Left cardiac atrium (tissue), 4 donors: ENCODE measurements around the gene POTEJ. TPM values are rescaled to one million over a fixed set of nuclear protein-coding genes. Genes with fewer than 3 reads are reported as not detected.
"Not testable (repeated sequence)": the region's sequence is repeated elsewhere in the genome, so short reads cannot be mapped to it uniquely, and the experiment has no call there.

Experiments
- ATAC-seq, 2 donors: fragments of 200-7000 bp; cut with Tn5 transposase; one replicate each; pipeline ENCODE4 v1.9.1; 2020; ENCODE audit warnings: mild to moderate bottlenecking in 2 of 2, moderate library complexity in 2 of 2
- DNase-seq: peaks from one replicate; pipeline ENCODE4 v3.0.0-alpha.2; 2020
- intact Hi-C, 2 donors: fragments of 100-400 bp; cut with DNase I; formaldehyde crosslinking; loops; one replicate each; pipeline versions ENCODE4 v1.14.1 to v1.15.1; 2022 to 2023
- long read RNA-seq: library from polyadenylated mRNA; unstranded; transcript quantifications from one replicate; pipeline ENCODE4 v2.0.0, GENCODE V29; 2021
- total RNA-seq, 2 donors: library from RNA; stranded (reverse); fragmentation: NEBNext Ultra II Directional; extraction: Animal tissue kit (Norgen Biotek cat#: 25700); gene quantifications; one replicate each; pipeline ENCODE4 v1.2.1, GENCODE V29; 2021
- donor health status: DM: no; HTN: yes; CAD: no.
- donor health status: DM: no; HTN: yes; CAD: no; lungs with severe emphysema.
- donor health status: DM: yes; HTN: yes; CAD: no.
- donor health status: Dilated cardiomyopathy.

Gene POTEJ
- not detected for total RNA-seq
- long read RNA-seq, result 0 reads

DNA sequence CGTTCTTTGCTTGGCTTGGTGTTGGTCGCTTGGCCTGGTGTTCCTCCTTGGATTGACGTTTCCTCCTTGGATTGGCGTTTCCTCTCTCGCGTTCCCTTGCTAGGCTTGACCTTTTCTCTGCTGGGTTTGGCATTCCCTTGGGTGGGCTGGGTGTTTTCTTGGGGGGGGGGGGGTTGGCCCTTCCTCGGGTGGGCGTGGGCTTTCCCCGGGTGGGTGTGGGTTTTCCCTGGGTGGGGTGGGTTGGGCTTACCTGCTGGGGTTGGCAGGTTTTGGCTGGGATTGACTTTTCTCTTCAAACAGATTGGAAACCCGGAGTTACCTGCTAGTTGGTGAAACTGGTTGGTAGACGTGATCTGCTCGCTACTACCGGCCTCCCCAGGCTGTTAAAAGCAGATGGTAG lies at the start of gene POTEJ:
POTEJ (plus strand) TSS at position 301 of the 400 bp plus-strand sequence; CDS start at position 394, 93 bp downstream.
- intact Hi-C loops, ATAC-seq, DNase-seq: not testable (repeated sequence)

DNA sequence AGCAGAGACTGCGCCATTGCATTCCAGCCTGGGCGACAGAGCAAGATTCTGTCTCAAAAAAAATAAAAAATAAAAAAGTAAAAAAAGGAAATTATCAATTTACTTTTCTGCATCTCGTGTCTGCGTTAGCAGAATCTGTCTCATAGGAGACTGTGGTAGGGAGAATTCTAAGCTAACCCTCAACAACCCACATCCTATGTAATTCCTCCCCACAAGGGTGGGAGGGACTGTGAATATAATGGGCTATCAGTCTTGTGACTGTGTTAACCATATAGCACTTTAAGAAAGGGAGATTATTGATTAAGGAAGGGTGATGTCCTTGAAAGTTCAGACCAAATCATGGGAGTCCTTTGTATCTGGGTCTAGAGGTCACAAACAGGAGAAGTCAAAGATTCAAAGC lies 45.1 kb upstream of the POTEJ start:
- ATAC-seq, DNase-seq, intact Hi-C loops: not testable (repeated sequence)

DNA sequence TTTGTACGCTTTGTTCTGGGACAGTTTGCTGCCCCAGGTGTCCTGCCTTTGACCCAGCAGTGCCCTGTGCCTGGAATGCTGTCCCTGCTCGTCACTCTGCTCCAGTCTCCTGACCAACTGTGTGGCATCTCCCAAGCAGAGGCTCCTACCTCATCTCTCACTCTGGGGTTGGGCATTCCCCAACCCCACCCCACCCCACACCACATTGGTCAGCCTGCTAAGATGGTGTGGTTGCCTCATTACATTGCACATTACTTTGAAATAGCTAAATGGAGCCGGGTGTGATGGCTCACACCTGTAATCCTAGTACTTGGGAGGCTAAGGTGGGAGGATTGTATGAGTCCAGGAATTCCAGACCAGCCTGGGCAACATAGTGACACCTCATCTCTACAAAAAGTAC lies 39.3 kb upstream of the POTEJ start:
- intact Hi-C loops, DNase-seq, ATAC-seq: not testable (repeated sequence)

DNA sequence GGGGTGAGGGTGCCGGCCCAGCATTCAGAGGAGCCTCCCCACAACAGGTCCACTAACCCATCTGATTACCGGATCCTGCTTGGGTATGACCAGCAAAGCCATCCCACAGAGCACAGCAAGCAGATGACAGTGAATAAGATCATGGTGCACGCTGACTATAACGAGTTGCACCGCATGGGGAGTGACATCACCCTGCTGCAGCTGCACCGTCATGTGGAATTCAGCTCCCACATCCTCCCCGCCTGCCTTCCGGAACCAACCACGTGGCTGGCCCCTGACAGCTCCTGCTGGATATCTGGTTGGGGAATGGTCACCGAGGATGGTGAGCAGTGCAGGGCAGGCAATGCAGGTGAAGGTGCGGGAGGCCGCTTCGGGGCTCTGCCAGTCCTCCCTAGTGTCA lies 37.0 kb upstream of the POTEJ start:
- intact Hi-C loops, DNase-seq, ATAC-seq: not testable (repeated sequence)

DNA sequence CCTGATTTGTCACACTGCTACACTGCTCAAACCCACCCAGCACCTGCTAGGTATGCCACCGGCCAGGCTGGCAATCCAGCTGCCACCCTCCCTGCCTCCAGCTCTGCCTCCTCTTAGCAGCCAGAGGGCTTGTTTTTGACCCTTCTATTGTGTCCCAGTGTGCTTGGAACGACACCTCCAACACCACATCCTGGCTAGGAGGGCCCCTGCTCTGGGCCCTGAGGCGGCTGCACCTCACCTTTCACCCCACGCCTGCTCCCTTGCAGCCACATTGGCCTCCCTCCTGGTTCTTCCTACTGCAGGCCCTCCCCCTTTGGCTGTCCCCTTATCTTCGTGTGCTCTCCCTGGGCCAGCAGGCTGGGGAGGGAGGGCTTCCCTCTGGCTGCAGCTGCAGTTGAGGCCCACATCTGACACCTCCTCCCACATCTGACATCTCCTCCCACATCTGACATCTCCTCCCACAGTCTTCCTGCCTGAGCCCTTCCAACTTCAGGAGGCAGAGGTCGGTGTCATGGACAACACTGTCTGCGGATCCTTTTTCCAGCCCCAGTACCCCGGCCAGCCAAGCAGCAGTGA lies 34.9 kb upstream of the POTEJ start:
- intact Hi-C loops, DNase-seq: not testable (repeated sequence)
- peak; percentile 81 to 87 for ATAC-seq

DNA sequence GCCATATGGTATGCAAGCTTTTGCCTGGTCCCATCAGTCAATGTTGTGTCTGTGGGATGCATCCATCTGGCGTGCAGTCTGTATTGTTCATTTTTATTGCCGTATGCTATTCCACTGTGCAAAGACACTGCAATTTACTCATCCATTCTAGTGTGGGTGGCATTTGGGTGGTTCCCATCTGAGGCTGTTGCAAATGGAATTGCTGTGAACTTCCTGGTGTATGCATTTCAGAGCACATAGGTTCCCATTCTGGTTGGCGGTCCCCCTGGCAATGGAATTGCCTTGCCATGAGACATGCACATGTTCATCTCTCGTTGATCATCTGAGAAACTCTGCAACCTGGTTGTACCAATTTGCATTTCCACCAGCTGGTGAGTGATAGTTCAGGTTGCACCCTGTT lies 33.7 kb upstream of the POTEJ start:
- intact Hi-C loops, result not testable (repeated sequence)

DNA sequence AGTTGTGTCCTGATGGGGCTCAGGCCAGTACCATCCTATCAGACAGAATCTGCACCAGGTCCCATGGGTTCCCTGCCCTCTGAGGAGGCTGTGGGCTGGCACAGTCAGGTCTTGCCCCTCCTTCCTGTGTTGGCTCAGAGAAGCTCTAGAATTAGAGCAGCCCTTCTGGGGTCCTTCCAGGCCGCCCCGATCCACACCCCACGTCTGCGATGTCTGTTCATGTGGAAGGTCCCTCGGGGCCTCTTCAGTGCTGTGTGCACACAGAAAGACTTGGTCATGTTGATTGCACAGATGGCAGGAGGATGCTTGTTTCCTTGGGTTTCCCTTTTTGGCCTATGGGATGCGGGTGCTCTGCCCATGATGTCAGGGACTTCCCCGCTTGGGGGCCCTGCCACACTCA lies 32.1 kb upstream of the POTEJ start:
- ATAC-seq, intact Hi-C loops, DNase-seq: not testable (repeated sequence)

More for the DNA sequence above, 33.7 kb upstream of the POTEJ start:
- ATAC-seq, DNase-seq: not testable (repeated sequence)

DNA sequence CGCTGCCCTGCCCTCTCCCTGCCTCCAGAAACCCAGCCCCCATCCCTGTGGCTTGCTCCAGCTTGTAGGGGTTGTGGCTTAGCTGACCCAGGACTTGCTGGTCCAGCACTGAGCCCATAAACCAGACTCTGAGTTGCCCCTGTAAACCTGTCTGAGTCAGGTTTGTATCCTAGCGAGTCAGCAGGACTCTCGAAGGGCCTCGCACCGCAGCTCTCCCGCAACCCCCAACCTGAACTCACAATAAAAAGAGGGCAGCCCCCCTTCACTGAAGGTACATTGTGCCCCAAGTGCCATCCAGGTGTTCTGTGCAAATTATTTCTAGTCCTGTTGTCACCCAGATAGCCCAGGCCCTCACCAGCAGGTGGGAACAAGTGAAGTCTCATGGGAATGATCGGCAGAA lies 29.7 kb upstream of the POTEJ start:
- intact Hi-C loops, DNase-seq: not testable (repeated sequence)

DNA sequence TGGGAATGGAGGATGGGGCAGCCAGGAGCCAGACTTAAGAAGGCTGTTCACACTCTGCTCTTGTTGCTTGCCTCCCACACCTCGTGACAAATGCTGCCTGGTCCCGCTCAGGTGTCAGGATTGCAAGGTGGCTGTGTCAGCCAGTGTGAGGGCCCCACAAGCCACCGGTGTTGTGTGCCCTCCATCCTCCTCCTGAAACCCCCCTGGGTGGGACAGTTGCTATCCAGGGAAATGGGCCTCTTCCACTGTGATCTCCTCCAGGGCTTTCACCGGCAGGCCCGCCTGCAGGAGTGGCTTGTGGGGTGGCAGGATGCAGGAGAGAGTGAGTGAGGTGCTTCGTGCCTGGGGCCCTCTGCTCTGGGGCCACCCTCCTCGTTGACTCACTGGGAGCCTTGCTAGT lies 28.3 kb upstream of the POTEJ start:
- intact Hi-C loops, DNase-seq, ATAC-seq: not testable (repeated sequence)

More for the DNA sequence above, 29.7 kb upstream of the POTEJ start:
- not testable (repeated sequence) for ATAC-seq

DNA sequence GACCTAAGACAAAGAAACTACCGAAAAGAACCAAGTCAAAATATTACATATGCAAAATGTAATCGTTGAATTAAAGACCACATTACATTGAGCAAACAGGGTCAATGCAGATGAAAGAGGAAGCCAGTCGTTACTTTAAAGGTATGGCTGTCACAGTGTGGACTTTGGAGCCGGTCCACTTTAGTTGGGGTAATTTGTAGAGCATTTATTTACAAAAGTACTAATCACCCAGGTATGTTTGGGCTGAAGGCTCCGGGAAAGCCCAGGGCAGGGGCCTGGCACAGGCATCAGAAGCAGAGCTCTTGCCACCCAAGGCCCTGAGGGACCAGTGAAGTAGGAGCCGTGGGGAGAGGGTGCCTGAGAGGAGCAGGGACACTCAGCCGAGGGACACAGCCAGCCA lies 27.7 kb upstream of the POTEJ start:
- DNase-seq, ATAC-seq, intact Hi-C loops: not testable (repeated sequence)

DNA sequence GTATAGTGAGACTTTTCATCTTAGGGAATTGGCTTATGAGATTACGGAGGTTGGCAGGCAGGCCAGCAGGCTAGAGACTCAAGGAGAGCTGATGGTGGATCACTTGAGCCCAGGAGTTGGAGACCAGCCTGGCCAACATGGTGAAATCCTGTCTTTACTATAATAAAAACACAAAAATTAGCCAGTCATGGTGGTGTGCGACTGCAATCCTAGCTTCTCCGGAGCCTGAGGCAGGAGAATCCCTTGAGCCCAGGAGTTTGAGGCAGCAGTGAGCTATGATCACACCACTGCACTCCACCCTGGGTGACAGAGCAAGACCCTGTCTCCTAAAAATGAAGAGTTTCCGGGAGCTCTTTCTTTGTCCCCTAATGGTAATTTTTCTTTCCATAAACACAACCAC lies 26.5 kb upstream of the POTEJ start:
- intact Hi-C loops, DNase-seq, ATAC-seq: not testable (repeated sequence)

DNA sequence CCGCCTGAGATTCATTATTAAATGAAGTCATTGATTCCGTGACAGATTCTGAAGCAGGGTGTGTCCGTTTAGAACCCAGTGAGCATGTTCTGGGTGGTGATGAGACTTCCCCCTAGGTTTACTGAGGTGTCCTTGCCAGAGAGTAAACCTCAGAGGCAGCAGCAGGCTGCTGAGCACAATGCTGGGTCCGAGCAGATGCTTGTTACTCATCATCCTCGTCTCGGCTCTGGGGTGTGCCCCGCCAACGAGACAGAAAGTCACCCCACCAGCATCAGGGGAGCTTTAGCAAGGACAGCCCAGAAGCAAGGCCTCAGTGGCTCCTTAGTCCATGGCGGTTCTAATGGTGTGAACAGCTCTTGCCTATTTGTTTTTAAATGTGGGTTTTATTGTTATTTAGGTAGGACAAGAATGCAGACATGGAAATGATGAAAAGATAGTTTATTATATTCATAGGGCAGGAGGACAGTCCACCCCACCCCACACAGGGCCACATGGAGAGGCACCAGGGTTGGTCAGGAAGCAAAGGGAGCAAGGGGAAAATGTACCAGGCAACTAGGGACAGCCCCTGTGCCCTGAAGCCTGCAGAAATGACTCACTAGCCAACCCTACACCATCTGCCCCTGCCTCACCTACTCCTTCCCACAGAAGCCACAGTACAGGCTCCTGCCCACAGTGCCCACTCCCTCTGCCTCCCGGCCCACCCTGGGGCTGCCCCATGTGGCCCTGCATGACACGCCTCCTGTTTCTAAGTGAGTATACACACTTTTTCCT lies 22.4 kb upstream of the POTEJ start:
- ATAC-seq, intact Hi-C loops, DNase-seq: not testable (repeated sequence)

DNA sequence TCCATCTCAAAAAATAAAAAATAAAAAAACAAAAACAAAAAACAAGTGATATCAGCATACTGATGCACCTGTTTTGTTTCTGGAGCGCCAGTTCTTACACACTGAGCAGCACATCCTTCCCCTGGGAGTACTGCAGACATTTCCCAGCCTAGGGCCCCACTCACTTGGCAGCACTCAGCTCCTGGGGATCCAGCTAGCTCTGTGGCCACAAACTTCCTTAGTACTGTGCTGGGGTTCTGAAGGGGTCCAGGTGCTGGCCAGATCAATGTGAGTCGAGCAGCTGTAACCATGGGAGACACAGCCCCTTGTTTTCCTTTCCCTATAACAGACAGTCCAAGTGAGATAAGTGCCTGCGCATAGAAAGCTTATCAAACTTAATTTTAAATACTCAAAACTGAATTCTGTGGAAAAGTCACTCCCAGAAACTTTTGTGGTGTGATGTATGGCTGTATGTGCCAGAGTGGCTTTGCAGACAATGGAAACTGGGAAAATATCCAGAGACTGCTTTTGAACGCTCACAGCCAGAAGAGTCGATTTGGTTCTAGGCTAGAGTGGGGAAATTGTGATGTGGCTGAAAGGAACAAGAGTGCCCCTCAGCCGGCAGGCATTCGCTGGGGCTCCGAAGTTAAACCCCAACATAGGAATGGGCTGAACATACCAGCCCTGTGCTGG lies 20.9 kb upstream of the POTEJ start:
- intact Hi-C loops, DNase-seq: not testable (repeated sequence)
- ATAC-seq, result peak in 1 of 2 donors; percentile 44

DNA sequence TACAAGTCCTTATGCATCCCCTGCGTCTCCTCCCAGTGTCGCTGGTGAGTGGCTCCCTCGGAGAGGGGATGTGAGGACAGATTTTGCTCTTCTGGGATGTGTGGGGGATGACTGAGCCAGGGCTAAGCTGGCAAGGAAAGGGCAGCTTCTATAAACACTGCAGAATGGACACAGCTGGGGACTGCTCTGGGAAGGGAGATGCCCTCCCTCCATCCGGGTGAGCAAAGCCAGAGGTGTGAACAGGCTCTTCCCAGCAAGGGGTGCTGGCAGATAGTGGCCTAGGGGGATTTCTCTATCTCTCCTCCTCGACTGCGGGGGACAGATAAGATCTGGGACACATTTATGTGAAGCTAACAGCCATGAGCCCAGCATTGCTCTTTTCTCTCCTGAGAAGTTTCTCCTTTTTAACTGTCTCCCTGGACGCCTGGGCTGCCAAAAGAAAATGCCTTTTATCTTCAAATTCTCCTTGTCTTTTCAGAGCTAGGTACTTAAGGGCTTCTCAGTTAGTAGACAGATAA lies 20.3 kb upstream of the POTEJ start:
- not testable (repeated sequence) for DNase-seq
- ATAC-seq, result peak; percentile 82 to 94

DNA sequence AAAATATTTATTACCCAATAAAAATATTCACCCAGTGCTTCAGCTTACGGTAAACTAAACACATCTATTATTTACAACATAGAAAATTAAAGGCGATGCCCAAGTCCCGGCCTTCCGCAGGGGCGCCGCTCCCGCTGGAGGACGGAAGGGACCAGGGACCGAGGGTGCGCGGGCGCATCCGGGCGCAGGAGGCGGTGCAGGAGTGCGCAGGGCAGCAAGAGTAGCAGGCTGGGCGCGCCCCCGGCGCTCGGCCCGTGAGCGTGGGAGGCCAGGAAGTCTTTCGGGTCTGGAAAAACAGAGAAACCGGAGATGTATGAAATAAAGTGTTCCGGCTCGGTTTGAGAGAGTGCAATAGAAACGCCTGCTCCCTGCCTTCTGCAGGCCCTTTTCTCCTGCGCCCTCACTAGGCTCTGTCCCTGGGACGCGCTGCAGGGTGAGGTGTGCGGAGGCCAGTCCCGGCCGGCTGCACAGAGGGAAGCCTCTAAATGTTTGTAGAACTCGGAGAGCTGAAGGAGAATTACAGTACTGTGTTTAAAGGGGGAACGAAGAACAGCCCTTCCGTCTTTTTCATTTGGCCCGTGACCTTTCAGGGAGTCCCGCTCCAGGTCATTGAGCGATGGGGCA lies 18.3 kb upstream of the POTEJ start:
- DNase-seq, intact Hi-C loops: not testable (repeated sequence)
- ATAC-seq, result peak in 1 of 2 donors; percentile 25

More for the DNA sequence above, 20.3 kb upstream of the POTEJ start:
- intact Hi-C loops, result not testable (repeated sequence)

DNA sequence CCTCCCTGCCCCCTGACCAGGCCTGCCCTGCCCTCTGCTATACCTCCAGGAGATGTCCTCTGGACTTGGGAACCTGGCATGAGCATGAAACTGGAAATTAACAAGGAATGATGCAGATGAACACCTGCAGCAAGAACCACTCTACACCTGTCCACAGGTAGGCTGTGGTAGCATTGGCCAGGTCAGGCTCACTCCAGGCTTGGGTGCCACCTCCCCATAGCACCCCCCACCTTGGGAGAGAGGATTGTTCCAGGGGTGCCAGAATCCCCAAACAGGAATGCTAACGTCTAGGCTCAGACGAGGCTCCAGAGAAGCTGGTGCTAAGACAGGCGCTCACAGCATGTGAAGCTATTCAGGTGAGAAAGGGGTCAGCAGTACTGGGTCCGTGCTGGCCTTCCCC lies 17.2 kb upstream of the POTEJ start:
- intact Hi-C loops, DNase-seq, ATAC-seq: not testable (repeated sequence)

DNA sequence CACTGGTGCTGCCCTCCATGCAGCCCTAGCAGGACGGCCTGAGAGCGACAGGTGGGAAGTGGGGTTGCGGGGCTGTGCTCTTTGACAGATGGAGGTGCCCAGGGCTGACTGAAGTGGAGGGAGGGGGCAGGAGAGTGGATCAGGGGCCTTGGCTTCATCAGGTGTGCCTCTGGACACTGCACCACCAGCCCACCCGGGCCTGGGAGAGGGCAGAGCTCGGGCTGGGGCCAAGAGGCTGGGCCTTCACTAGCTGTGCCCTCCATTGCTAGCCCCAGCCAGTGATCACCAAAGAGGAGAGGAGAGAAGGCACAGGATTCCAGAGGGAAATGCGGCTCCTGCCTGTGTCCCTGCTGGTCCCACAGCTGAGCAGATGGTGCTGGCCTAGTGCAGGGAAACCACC lies 14.5 kb upstream of the POTEJ start:
- intact Hi-C loops, DNase-seq, ATAC-seq: not testable (repeated sequence)

DNA sequence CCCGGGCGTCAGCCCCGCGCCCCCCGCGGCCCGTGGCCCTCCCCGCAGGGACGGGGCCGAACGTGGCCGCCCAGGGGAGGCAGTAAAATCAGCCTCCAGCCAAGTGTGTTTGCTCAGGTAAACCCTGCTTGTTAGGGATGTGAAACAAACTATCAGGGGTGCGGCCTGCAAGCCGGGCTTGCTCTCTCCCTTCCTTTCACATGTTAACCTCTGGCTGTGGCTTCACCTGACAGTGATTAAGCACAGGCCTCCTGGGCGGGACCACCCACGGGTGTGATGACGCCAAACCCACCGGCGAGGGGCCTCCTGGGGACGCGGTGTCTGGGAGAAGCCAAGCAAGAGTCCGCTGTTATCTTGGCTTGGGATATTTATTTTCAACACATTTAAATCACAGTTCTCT lies 13.2 kb upstream of the POTEJ start:
- DNase-seq, intact Hi-C loops: not testable (repeated sequence)
- ATAC-seq, result peak in 1 of 2 donors; percentile 23

DNA sequence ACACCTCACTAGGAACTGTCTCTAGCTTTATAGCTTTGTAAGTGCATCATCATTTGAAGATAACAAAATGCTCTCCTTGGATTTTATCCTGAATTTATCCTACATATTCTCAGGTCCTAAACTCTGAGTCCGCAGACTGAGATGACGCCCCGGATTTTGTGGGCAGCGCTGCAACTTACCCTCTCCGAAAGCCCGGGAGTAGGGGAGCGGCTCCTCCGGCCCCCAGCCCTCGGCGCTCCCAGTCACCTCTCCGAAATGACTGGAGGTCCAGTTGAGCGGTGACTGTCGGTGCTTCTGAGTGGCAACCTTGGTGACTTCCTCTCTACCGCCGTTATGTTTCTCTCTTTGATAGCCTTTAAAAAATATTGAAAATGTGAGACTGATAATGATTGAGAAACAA lies 12.8 kb upstream of the POTEJ start:
- intact Hi-C loops, DNase-seq, ATAC-seq: not testable (repeated sequence)
